ENCODE measurements around the gene RPP38.

DNA sequence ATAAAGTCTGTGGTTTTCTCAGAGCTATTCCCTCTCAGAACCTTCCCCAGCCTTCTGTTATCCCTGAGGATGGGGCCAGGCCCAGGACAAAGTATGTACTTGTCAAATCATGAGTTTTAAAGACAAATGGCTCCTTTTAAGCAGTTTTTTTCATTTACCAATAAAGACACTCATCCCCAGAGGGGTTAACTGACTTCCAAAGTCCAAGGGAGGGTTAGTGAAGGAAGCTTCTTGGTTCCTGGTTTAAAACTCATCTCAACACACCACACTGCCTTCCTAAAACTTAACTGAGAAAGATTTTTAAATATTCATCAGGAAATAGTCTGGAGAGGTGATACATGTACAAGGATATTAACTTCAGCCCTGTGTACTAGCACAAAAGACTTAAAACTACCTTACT, 55.4 kb downstream of the RPP38 start:
- TF ChIP-seq, protein P1, sequence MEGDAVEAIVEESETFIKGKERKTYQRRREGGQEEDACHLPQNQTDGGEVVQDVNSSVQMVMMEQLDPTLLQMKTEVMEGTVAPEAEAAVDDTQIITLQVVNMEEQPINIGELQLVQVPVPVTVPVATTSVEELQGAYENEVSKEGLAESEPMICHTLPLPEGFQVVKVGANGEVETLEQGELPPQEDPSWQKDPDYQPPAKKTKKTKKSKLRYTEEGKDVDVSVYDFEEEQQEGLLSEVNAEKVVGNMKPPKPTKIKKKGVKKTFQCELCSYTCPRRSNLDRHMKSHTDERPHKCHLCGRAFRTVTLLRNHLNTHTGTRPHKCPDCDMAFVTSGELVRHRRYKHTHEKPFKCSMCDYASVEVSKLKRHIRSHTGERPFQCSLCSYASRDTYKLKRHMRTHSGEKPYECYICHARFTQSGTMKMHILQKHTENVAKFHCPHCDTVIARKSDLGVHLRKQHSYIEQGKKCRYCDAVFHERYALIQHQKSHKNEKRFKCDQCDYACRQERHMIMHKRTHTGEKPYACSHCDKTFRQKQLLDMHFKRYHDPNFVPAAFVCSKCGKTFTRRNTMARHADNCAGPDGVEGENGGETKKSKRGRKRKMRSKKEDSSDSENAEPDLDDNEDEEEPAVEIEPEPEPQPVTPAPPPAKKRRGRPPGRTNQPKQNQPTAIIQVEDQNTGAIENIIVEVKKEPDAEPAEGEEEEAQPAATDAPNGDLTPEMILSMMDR (IDR thresholded peaks at IDR 0.05 in 2 of 3, conservative IDR thresholded peaks at IDR 0.05 in 1 of 3; ENCODE audit: borderline replicate concordance in 1 of 3, insufficient read depth in 1 of 3, low read depth in 2 of 3, low read length in 2 of 3), result no peak
- TF ChIP-seq POLR2A (IDR thresholded peaks at IDR 0.05; ENCODE audit: borderline replicate concordance, extremely low read depth, insufficient read depth, insufficient read length) (no peak), EZH2 (IDR thresholded peaks at IDR 0.05) (no peak)
